GM19372 (cell line): ENCODE results near the gene VAMP4.
A peak's percentile ranks its signal among the peaks of the same experiment; 100 is the strongest.

Experiments
- ATAC-seq: cut with Tn5 transposase; IDR thresholded peaks from one replicate; pipeline ENCODE4 v1.9.1; 2021; ENCODE audit warnings: mild to moderate bottlenecking, low read depth, moderate library complexity; ENCODE audit not compliant: unreplicated experiment

Gene VAMP4, protein sequence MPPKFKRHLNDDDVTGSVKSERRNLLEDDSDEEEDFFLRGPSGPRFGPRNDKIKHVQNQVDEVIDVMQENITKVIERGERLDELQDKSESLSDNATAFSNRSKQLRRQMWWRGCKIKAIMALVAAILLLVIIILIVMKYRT

DNA sequence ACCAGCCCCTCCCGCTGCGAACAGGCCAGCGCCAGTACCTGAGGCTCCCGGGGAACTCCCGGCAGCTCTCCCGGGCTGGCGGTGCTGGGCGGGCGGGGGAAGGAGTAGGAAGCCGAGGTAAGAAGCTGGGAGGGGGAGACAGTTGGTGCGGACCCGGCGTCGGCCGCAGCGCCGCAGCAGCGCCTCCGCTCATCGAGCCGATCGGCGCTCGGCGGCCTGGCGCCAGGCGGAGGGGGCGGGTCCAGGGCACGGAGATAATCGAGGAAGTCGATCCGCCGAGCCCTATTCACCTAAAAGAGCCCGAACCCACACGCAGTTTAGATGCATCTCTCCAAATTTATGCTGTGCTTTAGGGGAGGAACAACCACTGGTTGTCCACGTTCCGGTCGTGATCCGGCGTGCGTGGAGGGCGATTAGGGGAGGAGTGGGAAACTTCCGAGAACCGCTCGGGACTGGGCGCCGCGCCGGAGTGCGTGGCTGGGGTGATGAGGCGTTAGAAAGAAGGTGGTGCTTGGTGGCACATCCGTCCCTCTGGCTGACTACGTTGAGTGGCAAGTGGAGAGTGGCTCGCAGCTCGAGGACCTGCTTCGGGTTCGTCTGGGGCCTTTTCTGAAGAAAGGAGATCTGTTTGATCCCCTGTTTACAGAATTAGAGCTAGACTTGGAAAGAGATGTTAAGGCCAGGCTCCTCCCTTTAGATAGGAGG is at the start of gene VAMP4:
TSS of gene VAMP4 (minus strand) at position 194 of the 705 bp plus-strand sequence. CDS start 3,651 bp downstream, outside the sequence.
- ATAC-seq: peak; percentile 79

DNA sequence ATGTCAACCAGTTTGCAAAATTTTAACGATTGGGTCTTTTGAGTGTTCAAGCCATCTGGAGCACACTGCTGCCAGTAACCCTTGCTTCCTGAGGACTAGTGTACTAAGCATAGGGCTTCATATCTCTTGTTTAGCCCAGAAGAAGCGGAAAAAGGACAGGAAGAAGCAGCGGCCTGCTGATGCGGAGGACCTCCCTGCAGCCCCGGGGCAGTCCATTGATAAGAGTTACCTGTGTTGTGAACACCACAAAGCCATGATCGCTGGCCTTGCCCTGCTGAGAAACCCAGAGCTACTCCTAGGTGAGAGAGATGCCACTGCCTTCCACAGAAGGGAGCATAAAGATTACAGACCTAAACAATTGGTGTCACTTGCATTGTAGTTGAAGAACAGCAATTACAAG is 48.5 kb upstream of the VAMP4 start:
- no peak for ATAC-seq

DNA sequence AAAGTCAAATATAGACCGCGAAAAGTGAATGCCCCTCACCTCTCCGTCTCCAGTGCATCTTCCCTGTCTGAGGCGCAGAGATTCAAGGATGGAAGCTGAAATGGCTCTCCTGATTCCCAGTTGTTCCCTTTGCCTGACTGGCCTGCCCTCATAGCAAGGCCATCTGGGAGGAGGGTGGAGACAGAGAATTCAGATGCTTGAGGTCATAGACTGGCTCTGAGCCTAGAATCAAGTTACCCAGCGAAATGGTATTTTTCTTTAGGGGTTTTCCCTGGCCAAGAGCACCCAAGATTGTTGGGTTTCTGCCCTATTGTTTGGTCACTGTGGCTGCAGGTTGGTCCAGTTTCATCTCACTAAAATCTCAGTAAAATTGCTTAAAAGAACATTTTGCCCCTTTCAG is 46.8 kb upstream of the VAMP4 start:
- ATAC-seq: no peak

DNA sequence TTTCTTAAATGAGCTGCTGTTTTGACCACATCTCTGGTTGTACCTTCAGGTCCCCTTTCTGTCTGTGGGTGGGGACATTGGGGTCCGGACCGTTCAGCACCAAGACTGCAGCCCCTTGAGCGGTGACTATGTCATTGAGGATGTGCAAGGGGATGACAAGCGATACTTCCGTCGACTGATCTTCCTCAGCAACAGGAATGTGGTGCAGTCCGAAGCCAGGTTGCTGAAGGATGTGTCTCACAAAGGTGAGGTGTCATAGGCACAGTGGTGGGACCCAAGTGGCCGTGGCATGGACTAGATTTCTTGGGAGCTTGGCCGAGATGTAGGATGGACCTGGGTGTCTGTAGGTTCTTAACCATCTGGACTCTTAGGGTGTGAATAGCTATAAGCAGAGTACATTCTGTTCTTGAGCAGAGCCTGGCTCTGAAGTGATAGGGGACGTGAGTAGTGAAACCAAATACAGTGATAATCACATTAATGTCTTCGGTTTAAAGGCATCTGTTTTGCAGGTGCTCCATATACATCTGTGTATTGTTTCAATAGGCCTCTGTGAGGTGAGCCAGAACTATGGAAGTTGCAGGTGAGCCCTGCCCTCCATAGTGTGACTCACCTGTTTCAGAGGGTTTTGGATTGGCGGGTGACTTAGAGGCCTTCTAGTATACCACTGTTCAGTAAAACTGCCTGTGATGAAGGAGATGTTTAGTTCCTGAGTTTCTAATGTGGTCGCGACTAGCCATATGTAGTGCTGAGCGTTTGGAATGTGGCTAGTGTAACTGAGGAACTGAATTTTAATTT is 46.0 kb upstream of the VAMP4 start:
- ATAC-seq: no peak

DNA sequence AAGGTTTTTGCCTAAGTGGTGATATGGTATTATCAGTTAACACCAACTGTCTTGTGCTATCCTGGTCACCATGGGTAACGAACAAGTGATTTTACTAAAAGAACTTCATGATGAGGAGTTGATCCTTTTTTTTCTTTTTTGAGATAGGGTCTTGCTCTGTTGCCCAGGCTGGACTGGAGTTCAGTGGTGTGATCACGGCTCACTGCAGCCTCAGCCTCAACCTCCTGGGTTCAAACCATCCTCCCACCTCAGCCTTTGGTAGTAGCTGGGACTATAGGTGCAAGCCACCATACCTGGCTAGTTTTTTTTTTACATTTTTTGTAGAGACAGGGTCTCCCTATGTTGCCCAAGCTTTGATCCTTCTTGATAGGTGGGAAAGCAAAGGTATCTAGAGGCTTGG is 44.7 kb upstream of the VAMP4 start:
- no peak for ATAC-seq

DNA sequence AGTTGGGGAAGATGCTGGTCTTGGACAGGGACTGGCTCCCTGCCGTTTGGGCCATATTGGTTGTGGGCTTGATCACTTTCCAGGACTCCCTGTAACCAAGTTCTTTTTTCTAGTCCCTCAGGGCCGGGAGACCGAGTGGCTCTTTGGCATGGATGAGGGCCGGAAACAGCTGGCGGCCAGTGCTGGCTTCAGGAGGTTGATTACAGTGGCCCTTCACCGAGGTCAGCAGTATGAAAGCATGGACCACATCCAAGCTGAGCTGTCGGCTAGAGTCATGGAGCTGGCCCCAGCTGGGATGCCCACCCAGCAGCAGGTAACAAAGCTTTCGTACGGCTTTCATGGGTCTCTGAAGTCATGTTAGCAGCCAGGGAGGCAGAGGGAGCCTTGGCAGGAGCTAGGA is 43.9 kb upstream of the VAMP4 start:
- ATAC-seq: no peak

DNA sequence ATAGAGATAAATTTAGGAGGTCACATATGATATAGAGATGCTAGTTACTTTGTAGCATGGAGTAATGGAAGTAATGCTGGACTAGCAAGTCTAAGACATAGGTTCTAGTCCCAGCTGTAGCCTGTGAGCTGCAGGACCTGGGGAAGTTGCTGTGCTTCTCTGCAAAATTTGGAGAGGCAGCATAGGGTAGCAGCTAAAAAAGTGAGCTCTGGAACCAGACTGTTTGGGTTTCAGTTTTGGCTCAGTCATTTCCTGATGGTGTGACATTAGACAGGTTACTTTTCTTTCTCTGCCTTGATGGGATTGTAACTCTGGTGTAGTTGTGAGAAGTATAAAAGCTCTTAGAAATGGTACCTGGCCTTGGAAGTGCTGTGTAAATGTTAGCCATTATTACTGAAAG is 42.9 kb upstream of the VAMP4 start:
- no peak for ATAC-seq

DNA sequence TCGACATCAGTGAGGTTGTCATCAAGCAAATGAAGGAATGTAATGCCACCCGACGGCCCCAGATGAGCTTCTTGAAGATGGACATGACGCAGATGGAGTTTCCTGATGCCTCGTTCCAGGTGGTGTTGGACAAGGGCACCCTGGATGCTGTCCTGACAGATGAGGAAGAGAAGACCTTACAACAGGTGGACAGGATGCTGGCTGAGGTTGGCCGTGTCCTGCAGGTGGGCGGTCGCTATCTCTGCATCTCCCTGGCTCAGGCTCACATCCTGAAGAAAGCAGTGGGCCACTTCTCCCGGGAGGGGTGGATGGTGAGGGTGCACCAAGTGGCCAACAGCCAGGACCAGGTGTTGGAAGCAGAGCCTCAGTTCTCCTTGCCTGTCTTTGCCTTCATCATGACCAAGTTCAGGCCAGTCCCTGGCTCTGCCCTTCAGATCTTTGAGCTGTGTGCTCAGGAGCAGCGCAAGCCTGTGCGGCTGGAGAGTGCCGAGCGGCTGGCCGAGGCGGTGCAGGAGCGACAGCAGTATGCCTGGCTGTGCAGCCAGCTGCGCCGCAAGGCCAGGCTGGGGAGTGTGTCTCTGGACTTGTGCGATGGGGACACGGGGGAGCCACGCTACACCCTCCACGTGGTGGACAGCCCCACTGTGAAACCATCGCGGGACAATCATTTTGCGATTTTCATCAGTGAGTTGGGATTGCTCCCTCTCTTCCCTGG is 42.1 kb upstream of the VAMP4 start:
- no peak for ATAC-seq

DNA sequence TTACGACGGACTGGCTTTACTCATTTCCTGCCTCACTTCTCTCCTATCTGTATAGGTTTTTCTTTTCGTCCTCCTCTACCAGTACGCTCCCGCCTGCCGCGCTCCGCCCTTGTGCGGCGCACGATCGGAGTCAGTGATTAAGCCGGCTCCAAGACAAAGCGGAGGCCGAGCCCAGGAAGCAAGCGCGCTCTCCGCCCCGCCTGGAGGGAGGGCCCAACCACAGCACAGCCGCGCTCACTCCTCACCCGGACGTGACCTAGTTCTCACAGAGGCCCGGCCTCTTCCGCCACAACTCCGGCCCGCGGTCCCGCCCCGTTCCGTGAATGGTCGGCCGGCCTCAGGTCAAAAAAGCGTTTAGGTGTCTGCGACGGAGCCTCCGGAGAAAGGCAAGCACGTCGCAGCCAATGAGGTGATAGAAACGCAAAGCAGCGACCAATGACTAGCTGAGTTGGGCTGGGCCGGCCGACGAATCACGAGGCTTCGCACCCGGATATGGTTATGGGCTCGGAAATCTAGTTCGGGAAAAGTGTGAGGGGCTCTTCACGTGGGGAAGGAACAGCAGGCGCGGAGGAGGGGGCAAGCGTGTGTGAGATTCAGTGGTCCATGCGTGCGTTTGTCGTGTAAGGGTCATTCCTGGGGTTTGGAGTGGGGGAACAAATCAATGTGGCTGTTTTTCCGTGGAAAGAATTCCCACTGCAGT is 39.5 kb upstream of the VAMP4 start, which contains the start of gene METTL13:
TSS of gene METTL13 (plus strand) at position 485 of the 700 bp plus-strand sequence. CDS start 308 bp downstream, outside the sequence.
- peak; percentile 96 for ATAC-seq

DNA sequence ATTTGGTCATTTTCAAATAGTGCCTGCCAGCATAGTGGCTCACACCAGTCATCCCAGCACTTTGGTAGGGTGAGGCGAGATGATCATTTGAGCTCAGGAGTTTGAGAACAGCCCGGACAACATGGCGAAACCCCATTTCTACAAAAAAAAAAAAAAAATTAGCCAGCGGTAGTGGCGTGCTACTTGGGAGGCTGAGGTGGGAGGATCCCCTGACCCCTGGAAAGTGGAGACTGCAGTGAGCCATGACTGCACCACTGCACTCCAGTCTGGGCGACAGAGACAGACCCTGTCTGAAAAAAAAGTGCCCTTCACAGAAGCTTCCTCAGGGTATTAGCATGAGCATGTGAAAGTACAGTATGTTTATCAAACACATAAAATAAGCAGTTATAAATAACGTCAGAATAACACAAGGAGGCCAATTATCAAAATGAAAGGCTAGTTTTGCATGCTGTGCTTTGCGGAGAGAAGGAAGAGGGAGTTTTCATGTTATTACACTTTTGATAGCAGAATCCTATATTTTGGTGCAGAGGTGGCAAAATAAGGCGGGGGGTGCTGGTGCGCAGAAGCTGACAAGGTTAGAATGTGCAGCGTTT is 38.8 kb upstream of the VAMP4 start:
- ATAC-seq: no peak

DNA sequence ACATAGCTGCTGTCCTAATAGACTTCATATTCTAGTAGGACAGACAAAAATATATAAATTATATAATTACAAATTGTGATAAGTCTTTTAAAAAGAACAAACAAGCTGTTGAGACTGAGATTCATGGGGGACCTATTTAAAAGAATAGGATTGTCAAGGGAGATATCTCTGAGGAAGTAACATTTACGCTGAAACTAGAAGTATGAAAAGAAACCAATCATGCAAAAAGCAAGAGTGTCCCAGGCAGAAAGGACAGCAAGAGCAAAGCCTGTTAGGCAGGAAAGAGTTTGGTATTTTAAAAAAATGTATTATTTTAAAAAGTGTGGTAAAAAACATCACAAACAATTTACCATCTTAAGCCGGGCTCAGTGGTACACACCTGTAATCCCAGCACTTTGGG is 30.4 kb upstream of the VAMP4 start:
- ATAC-seq: no peak

DNA sequence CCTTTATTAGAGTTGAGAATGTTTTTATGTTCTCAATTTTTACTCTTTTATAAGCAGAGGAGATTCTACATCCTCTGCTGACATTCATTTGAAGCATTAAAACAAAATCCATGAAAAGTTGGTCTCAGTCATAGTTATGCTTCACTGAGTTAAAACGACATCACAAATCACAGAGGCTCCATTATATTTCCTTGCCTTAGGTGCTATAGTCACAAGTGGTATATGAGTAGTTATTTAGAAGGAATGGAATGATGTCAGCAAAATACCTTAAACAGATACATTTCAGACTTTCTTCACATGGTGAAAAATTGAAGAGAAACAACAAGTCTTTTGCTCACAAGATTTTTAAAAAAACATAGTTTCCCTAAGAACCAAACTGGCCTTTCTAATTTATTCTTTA is 27.9 kb upstream of the VAMP4 start:
- ATAC-seq: no peak

DNA sequence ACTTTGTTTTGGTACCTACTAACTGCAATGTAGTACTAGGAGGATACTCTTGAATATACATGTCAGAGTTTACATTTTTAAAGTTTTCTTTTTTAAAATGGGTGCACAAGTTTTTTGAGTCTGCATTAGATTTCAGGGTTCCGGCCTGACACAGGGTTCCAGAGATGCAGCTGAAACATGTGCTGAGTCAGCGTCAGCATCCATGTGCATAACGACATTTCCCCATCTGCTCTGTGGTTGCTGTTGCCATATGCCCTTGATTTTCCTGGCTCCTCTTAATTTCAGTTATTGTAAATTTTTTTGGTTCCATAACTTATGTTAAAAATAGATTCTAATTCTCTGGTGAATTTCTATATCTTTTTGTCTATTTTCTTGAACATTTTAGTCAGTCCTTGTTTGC is 27.3 kb upstream of the VAMP4 start:
- no peak for ATAC-seq

DNA sequence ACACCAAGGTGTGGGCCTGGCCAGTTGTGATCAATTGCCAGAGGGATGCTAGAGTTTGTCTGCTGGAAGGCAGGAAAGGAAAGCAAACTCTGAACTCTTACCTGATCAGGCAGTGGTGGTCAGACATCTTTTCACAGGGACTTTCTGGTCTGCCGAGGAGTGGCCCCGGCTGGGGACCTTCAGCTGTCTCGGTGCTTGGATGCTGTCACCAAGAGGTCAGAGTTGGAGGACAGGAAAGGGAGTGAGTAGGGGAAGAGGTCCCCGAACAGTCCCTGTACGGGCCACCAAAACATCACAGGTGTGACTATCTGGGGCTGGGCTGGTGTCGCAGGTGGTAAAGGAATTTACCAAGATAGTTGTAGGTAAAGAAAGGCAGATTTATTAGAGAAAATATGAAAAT is 21.9 kb upstream of the VAMP4 start:
- no peak for ATAC-seq

DNA sequence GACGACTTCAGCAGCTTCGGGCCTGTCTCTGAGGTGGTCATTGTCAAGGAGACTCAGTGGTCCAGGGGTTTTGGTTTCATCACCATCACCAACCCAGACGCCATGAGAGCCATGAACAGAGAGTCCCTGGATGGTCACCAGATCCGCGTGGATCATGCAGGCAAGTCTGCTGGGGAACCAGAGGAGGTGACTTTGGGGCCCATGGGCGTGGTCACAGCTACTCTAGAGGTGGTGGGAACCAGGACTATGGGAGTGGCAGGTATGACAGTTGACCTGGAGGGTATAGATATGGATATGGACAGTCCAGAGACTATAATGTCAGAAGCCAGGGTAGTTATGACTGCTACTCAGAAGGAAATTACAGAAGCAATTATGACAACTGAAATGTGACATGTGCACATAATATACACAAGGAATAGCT is 20.3 kb upstream of the VAMP4 start:
- no peak for ATAC-seq

DNA sequence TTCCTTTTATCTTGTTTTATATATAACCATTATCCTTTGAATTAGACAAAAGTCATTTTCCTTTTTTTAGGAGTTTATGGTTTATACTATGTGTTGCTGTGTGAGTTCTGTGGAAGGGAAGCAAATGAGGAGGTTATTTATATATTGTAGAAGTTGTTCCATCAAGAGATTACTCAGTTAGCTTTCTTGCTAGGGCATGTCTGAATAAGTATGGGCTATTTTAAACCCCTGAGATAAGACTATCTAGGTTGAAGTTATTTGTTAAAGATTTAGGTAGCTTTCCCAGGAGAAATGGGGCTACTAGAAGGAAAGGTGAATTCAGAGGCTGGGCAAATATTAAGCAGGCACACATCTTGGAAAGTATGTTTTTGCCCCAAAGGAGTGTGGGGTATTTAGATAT is 16.1 kb upstream of the VAMP4 start:
- no peak for ATAC-seq

DNA sequence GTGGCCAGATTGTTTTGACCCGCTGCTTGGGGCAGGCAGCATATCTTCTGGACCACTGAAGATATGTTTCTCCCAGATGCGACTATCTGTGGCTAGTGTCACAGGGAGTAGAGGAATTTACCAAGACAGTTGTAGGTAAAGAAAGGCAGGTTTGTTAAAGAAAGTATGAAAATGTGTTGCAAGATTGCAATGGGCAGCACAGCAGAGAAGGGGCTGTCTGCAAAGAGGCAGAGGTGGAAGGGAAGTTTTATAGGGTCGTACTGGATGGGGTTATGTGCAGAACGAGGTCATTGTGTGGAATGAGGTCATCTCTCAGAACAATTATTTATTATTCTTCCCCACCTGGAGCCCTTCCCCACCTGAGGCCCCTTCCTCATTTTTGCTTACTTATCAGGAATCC is 15.0 kb upstream of the VAMP4 start:
- ATAC-seq: no peak

DNA sequence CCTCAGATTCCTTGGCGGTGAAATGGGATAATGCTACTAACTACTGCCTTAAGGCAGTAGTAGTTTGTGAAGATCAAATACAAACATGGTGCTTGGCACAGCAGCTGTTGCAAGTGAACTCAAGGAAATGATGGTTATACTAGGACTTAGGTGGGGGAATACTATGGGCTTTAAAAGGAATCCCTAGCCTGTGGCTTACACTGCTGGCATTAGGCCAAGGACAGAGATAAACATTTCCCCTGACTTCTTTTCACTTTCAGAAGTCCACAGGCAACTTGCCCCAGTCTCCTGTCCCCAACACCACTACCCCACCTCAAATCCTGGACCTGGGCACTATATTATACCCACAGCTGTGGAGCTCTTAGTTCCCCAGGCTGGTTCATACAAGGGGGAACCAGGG is 13.1 kb upstream of the VAMP4 start:
- ATAC-seq: no peak

DNA sequence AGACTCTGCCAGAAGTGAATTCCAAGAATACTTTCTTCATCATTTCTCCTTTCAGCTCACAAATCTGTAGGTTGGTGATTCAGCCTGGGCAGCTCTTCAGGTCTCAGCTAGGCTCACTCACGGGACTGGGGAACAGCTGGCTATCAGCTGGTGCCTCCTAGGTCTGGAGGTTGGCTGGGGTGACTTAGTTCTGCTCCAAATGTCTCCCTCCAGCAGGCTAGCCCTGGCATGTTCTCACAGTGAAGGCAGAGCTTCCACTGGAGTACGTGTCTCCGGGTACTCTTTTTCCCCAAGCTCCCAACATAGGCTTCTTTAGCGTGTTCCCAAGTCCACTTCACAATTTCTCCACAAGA is 12.5 kb upstream of the VAMP4 start:
- no peak for ATAC-seq

DNA sequence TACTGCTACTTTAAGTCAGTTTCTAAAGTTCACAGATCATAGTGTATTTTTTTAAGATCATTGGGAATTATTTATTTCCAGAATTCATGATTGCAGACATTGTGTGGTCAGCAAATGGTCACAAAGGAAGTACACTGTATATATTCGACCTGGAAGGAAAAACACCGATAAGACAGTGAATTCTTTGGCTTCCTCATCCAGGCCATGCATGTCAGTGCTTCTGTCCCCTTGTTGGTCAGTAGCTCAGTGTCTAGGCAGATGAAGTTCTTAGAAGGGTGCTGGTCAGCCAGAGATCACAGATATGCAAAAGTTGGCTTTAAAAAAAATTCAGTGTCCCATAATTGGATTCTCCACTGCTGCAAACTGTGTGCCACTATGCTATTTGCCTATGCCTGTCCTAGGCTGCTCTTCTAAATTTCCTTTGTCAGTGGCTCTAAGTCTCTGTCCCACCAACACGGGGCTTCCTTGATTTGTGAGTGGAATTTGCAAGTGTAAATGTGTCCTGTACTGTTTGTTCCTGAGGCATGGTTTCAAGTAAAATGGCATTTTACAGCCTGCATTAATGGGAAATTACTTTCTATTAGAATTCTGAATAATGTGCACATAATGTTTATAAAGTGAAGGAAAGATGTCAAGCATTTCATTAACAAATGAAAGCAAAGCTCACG is 12.0 kb upstream of the VAMP4 start:
- ATAC-seq: no peak
